OCI-LY1 (cell line): ENCODE data around the gene PADI4.

Experiments used
- EZH2 ChIP-seq: fragments of 200-600 bp; sonication (generic), shearing (Covaris generic); IDR thresholded peaks from 2 replicates; pipeline ENCODE4 v1.8.0; 2017; ENCODE audit warnings: borderline replicate concordance, mixed run types, mild to moderate bottlenecking, antibody characterized with exemption, low read length, moderate library complexity, mixed read lengths
- TF ChIP-seq, protein P1 (sequence below): fragments of 200-600 bp; sonication (generic), shearing (Covaris generic); IDR thresholded peaks from 2 replicates; pipeline ENCODE4 v1.5.1; 2017; ENCODE audit warnings: mild to moderate bottlenecking, antibody characterized with exemption, low read length, moderate library complexity, mixed read lengths

DNA sequence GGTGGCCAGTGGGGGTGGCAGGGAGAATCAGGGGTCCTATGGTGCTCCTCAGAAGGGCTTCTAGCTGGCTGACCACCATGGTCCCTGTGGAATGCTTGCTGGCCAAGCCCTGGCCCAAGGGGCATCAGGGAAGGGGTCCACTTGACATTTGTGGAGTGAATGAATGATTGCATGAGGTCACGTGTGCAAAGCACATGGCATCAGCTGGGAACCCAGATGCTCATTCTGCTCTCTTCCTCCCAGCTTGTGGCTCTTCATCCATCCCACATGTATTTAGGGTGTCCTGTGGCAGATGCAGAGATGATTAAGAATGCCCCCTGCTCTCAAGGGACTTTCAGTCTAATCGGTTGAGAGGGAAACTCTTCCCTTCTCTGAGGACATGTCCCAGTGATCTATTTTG, 27.1 kb upstream of the PADI4 start:
- no peak for TF ChIP-seq EZH2
- TF ChIP-seq, protein P1, sequence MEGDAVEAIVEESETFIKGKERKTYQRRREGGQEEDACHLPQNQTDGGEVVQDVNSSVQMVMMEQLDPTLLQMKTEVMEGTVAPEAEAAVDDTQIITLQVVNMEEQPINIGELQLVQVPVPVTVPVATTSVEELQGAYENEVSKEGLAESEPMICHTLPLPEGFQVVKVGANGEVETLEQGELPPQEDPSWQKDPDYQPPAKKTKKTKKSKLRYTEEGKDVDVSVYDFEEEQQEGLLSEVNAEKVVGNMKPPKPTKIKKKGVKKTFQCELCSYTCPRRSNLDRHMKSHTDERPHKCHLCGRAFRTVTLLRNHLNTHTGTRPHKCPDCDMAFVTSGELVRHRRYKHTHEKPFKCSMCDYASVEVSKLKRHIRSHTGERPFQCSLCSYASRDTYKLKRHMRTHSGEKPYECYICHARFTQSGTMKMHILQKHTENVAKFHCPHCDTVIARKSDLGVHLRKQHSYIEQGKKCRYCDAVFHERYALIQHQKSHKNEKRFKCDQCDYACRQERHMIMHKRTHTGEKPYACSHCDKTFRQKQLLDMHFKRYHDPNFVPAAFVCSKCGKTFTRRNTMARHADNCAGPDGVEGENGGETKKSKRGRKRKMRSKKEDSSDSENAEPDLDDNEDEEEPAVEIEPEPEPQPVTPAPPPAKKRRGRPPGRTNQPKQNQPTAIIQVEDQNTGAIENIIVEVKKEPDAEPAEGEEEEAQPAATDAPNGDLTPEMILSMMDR, result no peak
